D721Med (cell line): ENCODE data around the gene USF2.

Experiments used
- DNase-seq: peaks from one replicate; pipeline ENCODE4 v3.0.0; 2011; ENCODE audit warnings: low spot score; ENCODE audit not compliant: insufficient read length
- FAIRE-seq: peaks from 2 replicates; lab custom pipeline; 2011; peaks lifted over from hg19 to GRCh38; lab: Jason Lieb, UNC
- CTCF ChIP-seq: IDR thresholded peaks from 2 replicates; pipeline ENCODE4 v1.5.1; 2012; ENCODE audit warnings: mild to moderate bottlenecking, control low read depth; ENCODE audit not compliant: insufficient read depth; ENCODE audit errors: missing control alignments

USF2 gene

DNA sequence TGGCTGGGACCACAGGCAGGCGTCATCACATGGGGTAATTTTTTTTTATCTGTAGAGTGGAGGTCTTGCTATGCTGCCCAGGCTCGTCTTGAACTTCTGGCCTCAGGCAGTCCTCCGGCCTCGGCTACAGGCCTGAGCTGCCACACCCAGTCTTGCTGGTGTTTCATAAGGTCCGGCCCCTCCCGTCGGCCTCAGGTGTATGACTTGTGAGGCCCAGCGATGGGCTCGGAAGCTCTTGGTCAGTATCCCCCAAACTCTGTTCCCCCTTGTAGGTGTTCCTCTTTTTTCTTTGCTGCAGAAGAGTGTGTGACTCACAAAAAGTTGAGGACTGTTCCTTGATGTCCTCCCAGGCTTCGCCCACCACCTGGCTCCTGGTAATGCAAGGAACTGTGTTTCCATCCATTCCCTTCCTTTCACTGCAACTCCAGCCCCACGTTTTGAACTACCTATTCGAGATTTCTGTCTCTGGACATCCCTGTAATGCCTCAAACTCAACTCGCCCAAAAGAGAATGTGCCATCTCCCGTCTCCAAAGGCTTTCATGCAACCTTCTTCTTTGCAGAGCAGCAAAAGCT, 5.0 kb downstream of the USF2 start:
- DNase-seq = no peak
- TF ChIP-seq CTCF = no peak
- no peak for FAIRE-seq

DNA sequence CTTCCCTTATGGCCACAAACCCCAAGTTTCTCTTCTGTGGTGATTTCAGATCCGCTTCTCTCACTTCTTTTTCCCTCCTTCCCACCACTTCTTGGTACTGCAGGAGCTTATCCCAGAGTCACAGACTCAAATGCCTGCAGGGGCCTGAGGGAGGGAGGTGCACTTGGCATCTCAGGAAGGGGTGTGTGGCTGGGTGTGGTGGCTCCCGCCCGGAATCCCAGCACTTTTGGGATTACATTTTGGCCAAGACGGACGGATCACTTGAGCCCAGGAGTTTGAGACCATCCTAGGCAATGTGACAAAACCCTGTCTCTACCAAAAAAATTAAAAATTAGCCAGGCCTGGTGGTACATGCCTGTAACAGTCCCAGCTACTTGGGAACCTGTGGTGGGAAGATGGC, 5.6 kb downstream of the USF2 start:
- no peak for FAIRE-seq
- no peak for DNase-seq
- no peak for TF ChIP-seq CTCF

GRCh38 chr19:35276706-35277281, 8.0 kb downstream of the USF2 start:
- FAIRE-seq = no peak

DNA sequence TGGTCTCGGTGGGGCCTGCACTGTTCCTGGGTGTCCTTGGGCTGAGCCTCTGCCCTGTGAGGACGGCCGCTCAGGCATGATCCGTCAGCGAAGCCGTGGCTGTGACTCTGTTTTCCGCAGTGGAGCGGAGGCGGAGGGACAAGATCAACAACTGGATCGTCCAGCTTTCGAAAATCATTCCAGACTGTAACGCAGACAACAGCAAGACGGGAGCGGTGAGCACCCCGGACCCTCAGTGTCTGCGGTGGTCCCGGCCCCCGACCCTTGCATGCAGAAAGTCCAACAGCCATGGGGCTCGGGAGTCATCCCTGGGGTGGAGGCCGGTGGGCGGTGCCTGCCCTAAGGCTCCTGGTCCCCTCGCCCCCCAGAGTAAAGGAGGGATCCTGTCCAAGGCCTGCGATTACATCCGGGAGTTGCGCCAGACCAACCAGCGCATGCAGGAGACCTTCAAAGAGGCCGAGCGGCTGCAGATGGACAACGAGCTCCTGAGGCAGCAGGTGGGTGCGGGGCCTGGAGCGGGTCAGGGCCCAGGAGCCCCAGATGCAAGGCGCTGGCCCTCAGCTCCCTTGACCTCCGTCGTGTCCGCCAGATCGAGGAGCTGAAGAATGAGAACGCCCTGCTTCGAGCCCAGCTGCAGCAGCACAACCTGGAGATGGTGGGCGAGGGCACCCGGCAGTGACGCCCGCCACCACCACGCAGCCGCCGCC, 10.0 kb downstream of the USF2 start:
- DNase-seq = no peak
- TF ChIP-seq CTCF = no peak
- no peak for FAIRE-seq

More at GRCh38 chr19:35276706-35277281, 8.0 kb downstream of the USF2 start:
- no peak for DNase-seq
- no peak for TF ChIP-seq CTCF

DNA sequence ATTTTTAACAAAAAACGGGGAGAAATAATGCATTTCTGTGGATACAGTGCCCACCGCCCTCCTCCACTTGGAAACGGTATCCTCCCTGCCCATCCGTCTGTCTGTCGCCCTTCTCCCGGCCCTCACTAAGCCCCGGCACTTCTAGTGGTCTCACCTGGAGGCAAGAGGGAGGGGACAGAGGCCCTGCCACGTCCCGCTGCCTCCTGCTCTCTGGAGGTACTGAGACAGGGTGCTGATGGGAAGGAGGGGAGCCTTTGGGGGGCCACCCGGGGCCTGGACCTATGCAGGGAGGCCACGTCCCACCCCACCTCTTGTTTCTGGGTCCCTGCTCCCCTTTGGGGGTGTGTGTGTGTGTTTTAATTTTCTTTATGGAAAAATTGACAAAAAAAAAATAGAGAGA, 10.6 kb downstream of the USF2 start:
- no peak for TF ChIP-seq CTCF
- DNase-seq (no peak), FAIRE-seq (no peak)

DNA sequence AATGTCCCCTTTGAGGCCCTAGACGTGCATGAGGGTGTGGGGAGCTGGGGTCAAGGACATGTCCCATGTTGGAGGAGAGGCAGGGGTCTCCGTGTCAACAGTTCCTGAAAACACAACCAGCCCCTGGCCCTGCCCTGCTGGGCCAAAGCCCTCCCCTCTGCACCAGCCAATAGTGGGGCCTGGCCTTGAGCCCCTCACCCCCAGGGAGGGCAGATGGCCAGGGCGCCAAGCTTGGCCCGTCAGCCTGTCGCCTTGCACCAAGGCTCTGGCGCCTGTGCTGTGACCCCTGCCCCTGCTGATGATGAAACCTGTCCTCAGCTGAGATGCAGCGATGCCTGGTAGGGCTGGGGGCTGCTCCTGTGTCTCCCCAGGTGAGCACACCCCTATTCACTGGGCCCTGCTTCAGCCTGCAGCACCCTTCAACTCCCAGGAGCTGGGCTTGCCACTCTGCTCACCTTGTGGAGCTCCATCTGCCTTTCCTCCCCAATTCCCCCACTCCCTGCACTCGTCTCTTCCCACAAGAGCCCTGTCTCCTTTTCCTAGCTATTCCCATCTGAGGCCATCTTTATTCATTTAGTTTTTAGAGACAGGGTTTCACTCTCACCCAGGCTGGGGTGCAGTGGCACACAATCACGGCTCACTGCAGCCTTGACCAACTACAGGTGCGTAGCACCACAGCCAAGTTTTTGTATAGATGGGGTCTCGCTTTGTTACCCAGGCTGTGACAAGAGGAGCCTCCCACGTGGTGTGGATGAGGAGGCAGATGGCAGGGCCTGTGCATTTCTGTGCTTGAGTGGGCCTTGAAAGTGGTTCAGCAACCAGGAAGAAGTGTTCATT, 11.4 kb downstream of the USF2 start:
- DNase-seq = no peak
- TF ChIP-seq CTCF = no peak
- no peak for FAIRE-seq
